Pancreas (tissue), 10 donors: ENCODE data around the gene TRABD. TPM values are rescaled to one million over a fixed set of nuclear protein-coding genes. Genes with fewer than 3 reads are reported as not detected.
"Not testable (repeated sequence)": the region's sequence is repeated elsewhere in the genome, so short reads cannot be mapped to it uniquely, and the experiment has no call there.

Experiments used
- ATAC-seq, 4 donors: fragments of 200-7000 bp; cut with Tn5 transposase; one replicate each; pipeline versions ENCODE4 v1.8.0 to v1.9.1; 2020; ENCODE audit warnings: mild to moderate bottlenecking in 4 of 4, moderate library complexity in 4 of 4
- DNase-seq, 6 donors: peaks; one replicate each; pipeline ENCODE4 v3.0.0-alpha.2; 2020
- FAIRE-seq: peaks from 2 replicates; lab custom pipeline; 2012; peaks lifted over from hg19 to GRCh38; lab: Jason Lieb, UNC
- H3K27ac ChIP-seq, 4 donors: fragments of 200-600 bp; sonication (generic); 1 replicate in 3 of 4; 2 replicates in 1 of 4; pipeline versions ENCODE4 v1.5.0 to v1.8.0; 2020
- H3K27me3 ChIP-seq, 4 donors: fragments of 200-600 bp; one replicate each; pipeline ENCODE4 v1.8.0; 2021
- H3K36me3 ChIP-seq, 3 donors: fragments of 200-600 bp; sonication (generic) in 1 of 3; one replicate each; pipeline versions ENCODE4 v1.5.0 to v1.8.0; 2020 to 2021
- H3K4me1 ChIP-seq, 3 donors: fragments of 200-600 bp; one replicate each; pipeline ENCODE4 v1.8.0; 2021
- H3K4me3 ChIP-seq, 4 donors: fragments of 200-600 bp; sonication (generic) in 2 of 4; one replicate each; pipeline versions ENCODE4 v1.5.0 to v1.8.0; 2020 to 2021
- H3K9me3 ChIP-seq, 4 donors: fragments of 200-600 bp; one replicate each; pipeline ENCODE4 v1.8.0; 2021
- WGBS, 2 donors: extraction: QIAGEN DNeasy Blood & Tissue Kit; methylation state at CpG; one replicate each; pipeline ENCODE4 v1.1.7; 2013; 5-methylcytosine and 5-hydroxymethylcytosine counted together
- intact Hi-C, 3 donors: fragments of 100-400 bp; cut with DNase I; formaldehyde crosslinking; loops; one replicate each; pipeline versions ENCODE4 v1.11.1 to v1.14.2; 2022
- polyA plus RNA-seq, 2 donors: library from polyadenylated mRNA; stranded (reverse); fragments of 200-250 nt; gene quantifications; one replicate each; pipeline ENCODE4 v1.2.3, GENCODE V29; 2013
- total RNA-seq, 6 donors: library from RNA; stranded (reverse); fragmentation: NEBNext Ultra II Directional in 4 of 6; extraction: Animal tissue kit (Norgen Biotek cat#: 25700) in 4 of 6; gene quantifications; one replicate each; pipeline versions ENCODE4 v1.2.1 to v1.2.4, GENCODE V29; 2021 to 2023
- TF ChIP-seq, protein P1 (sequence below), 4 donors: fragments of 200-600 bp; sonication (generic) in 3 of 4; IDR thresholded peaks; one replicate each; pipeline versions ENCODE4 v1.5.0 to v1.8.0; 2021; ENCODE audit warnings: antibody characterized with exemption in 4 of 4
- donor health status: healthy with polysubstance abuse.
- donor health status: DM: no; HTN: no; CAD: no; lungs with moderate emphysema.
- donor health status: DM: no; HTN: no; CAD: no.
- donor health status: control.
- donor health status: control.
- donor health status: Bipolar disorder and iron deficiency.
- donor health status: DM: yes; HTN: yes; CAD: no.
- donor health status: DM: no; HTN: no; CAD: no.
- donor health status: DM: no; HTN: no; CAD: no.
- donor health status: DM: yes; HTN: yes; CAD: no.

TRABD gene
- total and polyA plus RNA-seq, 8 donors, result 25.9 to 107 (median 51.7) TPM

DNA sequence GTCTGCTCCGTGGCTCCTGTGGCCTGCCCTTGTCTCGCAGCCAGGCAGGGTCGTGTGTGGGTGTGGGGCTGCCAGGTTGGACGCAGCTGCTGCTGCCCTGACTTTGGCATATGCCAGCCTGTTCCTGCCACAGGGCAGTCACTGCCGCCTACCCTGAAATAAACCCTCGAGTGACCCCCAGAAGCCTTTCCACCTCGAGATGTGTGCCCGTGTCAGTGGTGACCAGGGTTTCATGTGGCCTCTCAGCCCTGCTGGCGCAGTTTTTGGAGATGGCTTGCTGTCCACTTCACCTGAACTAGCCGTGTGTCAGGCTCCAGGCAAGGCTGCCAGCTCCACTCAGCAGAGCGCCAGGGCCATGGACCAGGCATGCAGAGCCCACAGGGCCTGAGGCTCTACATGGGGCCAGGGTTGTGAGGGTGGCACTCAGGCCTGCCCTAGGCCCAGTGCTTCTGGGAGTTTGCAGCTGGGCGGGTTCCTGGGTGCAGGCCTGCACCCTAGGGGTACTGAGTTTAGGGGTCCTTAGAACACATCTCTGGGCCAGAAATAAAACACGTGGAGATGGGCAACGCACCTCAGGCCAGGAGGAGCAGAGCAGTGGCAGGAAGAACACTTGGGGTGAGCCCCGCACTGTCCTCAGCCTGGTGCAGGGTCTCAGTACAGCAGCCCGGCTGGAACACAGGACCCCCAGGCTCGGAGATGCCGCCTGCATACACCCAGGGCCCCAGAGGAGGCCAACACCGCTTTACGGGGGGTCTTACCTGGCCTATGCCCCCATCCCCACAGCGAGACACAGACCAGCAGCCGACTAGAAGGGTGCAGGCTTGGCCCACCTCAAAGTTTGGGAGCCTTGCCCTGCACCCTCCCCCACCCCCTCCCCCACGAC lies 24.0 kb upstream of the TRABD start:
- H3K4me1 ChIP-seq, result no peaks in the 10 kb centered on the region
- H3K9me3 ChIP-seq, result no peaks in the 10 kb centered on the region
- TF ChIP-seq, protein P1, sequence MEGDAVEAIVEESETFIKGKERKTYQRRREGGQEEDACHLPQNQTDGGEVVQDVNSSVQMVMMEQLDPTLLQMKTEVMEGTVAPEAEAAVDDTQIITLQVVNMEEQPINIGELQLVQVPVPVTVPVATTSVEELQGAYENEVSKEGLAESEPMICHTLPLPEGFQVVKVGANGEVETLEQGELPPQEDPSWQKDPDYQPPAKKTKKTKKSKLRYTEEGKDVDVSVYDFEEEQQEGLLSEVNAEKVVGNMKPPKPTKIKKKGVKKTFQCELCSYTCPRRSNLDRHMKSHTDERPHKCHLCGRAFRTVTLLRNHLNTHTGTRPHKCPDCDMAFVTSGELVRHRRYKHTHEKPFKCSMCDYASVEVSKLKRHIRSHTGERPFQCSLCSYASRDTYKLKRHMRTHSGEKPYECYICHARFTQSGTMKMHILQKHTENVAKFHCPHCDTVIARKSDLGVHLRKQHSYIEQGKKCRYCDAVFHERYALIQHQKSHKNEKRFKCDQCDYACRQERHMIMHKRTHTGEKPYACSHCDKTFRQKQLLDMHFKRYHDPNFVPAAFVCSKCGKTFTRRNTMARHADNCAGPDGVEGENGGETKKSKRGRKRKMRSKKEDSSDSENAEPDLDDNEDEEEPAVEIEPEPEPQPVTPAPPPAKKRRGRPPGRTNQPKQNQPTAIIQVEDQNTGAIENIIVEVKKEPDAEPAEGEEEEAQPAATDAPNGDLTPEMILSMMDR (IDR thresholded peaks at IDR 0.05), result no peak
- ATAC-seq, result no peak
- H3K36me3 ChIP-seq, result no peaks in the 10 kb centered on the region
- no peak for FAIRE-seq
- H3K27me3 ChIP-seq, result no peaks in the 10 kb centered on the region
- H3K4me3 ChIP-seq, result no peak overlapping the region
- no peak overlapping the region for H3K27ac ChIP-seq
- peak in 1 of 6 donors; percentile 60 for DNase-seq
- intact Hi-C loops, result no loop called here
- 81 to 88% methylated on average over 22 to 23 of the region's 23 CpGs for WGBS, 2 donors

DNA sequence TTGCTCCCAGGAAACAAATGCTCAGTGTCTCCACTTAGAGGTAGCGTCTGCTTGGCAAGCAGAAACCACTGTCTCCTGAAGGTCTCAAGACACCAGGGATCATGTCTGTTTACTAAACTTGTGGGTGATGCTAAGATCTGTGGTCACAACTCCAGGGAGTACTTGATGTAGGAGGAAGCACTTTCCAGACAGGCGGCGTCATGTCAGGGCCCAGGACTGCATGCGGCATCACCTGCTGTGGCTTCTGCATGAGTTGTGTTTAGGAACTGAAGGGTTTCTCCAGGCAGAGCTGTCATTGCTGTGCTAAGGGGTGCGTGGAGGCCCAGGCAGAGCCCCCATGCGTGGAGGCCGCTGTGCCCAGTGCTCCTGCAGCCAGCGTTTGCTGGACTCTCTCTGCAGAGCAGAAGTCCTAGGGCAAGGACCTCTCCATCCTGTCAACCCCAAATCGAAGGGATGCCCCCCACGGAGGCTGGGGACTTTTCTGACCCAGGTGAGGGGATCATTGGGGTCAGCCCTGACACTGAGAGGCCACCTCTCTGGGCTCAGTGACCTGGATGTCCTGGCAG lies 23.2 kb upstream of the TRABD start:
- DNase-seq, result no peak
- Histone ChIP-seq H3K4me3 (no peak overlapping the region), H3K27me3 (no peaks in the 10 kb centered on the region), H3K9me3 (no peaks in the 10 kb centered on the region), H3K27ac (no peak overlapping the region), H3K4me1 (no peaks in the 10 kb centered on the region), H3K36me3 (no peaks in the 10 kb centered on the region)
- no peak for ATAC-seq
- intact Hi-C loops, result no loop called here
- TF ChIP-seq, protein P1 (IDR thresholded peaks at IDR 0.05), result no peak
- FAIRE-seq, result no peak
- WGBS, 2 donors, result 77 to 86% methylated on average over 10 of the region's 10 CpGs

DNA sequence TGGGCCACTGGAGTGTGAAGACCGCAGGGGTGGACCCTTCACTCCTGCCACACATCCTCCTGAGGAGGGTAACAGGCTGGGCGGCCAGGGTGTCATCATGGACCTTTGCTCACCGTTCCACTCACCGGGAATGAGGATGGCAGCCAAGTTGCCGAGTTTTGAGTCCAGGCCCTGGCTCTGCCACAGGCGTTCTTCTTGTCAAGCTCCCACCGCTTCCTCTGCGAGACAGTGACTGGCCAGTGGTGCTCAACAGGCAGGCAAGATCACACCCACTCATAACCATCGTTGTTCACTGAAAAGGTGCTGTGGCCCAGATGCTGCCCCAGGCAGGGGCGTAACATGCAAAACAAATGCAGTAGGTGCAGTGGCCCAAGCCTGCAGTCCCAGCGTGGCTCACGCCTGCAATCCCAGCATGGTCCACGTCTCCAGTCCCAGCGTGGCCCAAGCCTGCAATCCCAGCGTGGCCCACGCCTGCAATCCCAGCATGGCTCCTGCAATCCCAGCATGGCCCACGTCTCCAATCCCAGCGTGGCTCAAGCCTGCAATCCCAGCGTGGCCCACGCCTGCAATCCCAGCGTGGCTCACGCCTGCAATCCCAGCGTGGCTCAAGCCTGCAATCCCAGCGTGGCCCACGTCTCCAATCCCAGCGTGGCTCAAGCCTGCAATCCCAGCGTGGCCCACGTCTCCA lies 20.1 kb upstream of the TRABD start:
- no peak for ATAC-seq
- DNase-seq, result no peak
- H3K27ac ChIP-seq, result no peak overlapping the region
- intact Hi-C loops, result no loop called here
- no peak overlapping the region for H3K4me3 ChIP-seq
- WGBS, 2 donors, result 94 to 95% methylated on average over 28 of the region's 28 CpGs
- H3K36me3 ChIP-seq, result no peaks in the 10 kb centered on the region
- FAIRE-seq, result no peak
- H3K4me1 ChIP-seq, result no peaks in the 10 kb centered on the region
- no peaks in the 10 kb centered on the region for H3K9me3 ChIP-seq
- TF ChIP-seq, protein P1 (IDR thresholded peaks at IDR 0.05), result no peak
- no peaks in the 10 kb centered on the region for H3K27me3 ChIP-seq

DNA sequence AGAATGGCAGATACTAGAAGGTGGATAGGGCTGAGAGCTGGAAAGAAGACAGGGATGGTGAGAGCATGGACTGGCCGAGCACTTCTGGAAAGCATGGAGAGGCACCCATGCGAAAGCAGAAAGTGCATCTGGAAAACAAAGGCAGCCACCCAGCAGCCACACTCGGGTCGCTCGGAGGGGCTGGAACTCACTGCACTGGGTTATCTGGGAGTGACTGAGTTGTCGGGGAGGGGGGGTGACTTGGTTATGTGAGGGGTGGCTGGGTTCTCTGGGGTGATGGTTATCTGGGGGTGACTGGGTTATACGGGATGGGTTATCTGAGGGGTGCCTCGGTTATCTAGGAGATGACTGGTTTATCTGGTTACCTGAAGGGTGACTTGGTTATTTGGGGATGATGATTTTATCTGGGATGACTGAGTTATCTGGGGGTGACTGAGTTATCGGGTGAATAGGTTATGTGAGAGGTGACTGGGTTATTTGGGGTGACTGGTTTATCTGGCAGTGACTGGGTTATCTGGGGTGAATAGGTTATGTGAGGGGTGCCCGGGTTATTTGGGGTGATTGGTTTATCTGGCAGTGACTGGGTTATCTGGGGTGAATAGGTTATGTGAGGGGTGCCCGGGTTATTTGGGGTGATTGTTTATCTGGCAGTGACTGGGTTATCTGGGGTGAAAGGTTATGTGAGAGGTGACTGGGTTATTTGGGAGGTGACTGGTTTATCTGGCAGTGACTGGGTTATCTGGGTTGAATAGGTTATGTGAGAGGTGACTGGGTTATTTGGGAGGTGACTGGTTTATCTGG lies 17.8 kb upstream of the TRABD start:
- no peak overlapping the region for H3K27ac ChIP-seq
- H3K9me3 ChIP-seq, result no peaks in the 10 kb centered on the region
- H3K4me3 ChIP-seq, result no peak overlapping the region
- FAIRE-seq (no peak), ATAC-seq (no peak), DNase-seq (peak in 1 of 6 donors; percentile 11)
- intact Hi-C loops, result no loop called here
- H3K27me3 ChIP-seq, result no peaks in the 10 kb centered on the region
- WGBS, 2 donors, result 34 to 49% methylated on average over 11 of the region's 11 CpGs
- no peaks in the 10 kb centered on the region for H3K36me3 ChIP-seq
- H3K4me1 ChIP-seq, result no peaks in the 10 kb centered on the region
- TF ChIP-seq, protein P1 (IDR thresholded peaks at IDR 0.05), result no peak

DNA sequence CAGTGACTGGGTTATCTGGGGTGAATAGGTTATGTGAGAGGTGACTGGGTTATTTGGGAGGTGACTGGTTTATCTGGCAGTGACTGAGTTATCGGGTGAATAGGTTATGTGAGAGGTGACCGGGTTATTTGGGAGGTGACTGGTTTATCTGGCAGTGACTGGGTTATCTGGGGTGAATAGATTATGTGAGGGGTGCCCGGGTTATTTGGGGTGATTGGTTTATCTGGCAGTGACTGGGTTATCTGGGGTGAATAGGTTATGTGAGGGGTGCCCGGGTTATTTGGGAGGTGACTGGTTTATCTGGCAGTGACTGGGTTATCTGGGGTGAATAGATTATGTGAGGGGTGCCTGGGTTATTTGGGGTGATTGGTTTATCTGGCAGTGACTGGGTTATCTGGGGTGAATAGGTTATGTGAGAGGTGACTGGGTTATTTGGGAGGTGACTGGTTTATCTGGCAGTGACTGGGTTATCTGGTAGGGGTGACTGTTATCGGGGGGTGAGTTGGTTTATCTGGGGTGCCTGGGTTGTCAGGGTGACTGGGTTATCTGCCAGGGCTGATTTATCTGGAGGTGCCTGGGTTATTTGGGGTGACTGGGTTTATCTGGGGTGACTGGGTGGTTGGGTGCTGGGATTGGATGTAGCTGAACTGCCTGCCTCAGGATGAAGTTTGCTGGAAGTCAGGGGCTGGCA lies 17.1 kb upstream of the TRABD start:
- ATAC-seq, H3K4me3 ChIP-seq, H3K4me1 ChIP-seq, FAIRE-seq, H3K36me3 ChIP-seq, H3K9me3 ChIP-seq, H3K27ac ChIP-seq, DNase-seq, intact Hi-C loops, H3K27me3 ChIP-seq: not testable (repeated sequence)
- WGBS, 2 donors, result 31 to 40% methylated on average over 5 of the region's 5 CpGs
